Subcutaneous adipose tissue (tissue), 4 donors: Measurements from ENCODE around the gene WNT6. TPM values are rescaled to one million over a fixed set of nuclear protein-coding genes. Genes with fewer than 3 reads are reported as not detected.

ENCODE experiments used
- CTCF ChIP-seq: fragments of 450-650 bp; IDR thresholded peaks from one replicate; pipeline ENCODE4 v1.5.1; 2016; ENCODE audit warnings: low read depth, mild to moderate bottlenecking, control low read depth, antibody characterized with exemption, moderate library complexity
- total RNA-seq, 4 donors: library from RNA; depleted of rRNA; stranded (reverse); fragments of >200 nt; gene quantifications; one replicate each; pipeline ENCODE4 v1.1.0, GENCODE V29; 2016

The WNT6 gene
- total RNA-seq, 4 donors from 2014 or later = 0.34 to 2.0 TPM; not detected in 2

DNA sequence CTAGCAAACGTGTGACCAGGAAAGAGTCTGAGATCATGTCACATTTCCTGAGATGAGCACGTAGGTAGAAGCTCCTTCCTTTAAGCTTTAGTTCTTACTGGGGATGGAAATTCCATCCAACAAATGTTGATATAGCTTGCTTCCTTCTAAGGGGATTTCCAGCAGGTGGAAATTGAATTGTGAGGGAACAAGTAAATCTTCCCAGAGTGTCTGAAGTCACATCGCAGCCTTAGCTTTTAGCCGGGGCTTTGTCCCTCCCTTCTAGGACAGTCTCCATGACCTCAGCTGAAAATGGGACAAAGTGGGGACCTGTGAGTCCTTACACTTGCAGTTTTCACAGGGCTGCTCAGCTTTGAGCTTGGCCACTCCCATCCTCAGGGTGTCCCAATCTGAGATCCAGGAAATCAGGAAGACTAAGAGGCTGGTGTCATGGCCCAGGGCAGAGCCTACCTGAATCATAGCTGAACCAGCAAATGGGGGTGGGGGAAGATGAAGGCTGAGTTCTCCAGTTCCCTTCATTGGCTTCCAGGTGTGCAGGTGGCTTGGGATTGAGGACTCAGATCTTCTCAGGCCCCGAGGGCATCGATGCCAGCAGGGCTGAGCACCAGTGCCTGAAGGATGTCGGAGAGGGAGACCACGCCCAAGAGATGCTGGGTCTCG lies 36.3 kb upstream of the WNT6 start:
- TF ChIP-seq CTCF = no peak

DNA sequence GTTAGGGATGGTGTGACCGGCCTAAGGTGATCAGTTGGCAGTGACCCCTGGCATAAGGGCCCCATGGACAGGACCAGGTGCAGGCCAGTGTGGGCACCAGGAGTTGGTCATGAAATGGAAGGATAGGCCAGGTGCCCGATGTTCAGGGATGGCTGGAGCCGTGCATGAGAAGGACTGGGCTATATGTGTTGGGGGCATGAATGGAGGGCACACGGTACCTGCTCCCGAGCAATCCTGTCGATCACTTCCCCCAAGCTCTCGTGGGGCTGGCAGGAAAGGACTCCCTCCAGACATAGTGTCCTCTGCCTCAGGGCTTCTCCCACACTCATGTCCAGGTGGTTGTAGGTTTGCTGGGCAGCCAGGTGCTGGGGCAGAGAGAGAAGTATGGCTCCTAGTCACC lies 35.6 kb upstream of the WNT6 start:
- TF ChIP-seq CTCF = no peak

GRCh38 chr2:218826791-218827190 lies 32.8 kb upstream of the WNT6 start:
- TF ChIP-seq CTCF = no peak

DNA sequence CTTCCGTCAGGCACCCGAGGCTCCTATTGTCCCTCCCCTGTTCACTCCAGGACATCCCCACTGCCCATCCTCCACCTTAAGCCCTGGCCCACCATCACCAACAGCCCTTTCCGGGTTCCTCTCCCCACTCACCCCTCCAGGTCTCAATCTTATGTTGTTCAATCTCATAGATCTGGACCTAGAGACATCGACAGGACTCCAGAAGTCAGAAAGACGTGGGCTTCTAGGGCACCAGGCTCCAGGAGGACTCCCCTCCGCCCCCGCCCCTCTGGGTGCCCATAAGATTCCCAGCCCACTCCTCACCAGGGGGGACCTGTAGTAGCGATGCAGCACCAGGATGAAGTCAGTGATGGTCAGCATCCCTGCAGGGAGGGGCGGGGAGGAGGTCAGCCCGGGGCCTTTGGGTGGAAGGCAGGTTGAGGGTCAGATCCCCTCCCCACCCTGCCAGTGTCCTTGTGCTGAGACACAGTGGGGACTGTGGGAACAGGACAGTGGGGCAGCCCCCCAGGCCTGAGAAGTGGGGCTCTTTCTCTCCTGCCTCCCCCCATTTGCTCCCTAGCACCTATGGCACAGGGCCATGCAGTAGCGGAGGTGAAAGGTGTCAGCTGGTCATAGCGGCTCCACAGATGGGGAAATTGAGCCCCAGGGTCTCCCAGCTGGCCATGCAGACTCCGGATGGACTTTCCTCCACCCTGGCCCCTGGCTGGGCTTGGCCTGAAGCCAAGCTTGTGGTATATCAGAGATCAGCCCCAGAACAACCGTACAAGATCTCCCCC lies 31.7 kb upstream of the WNT6 start:
- TF ChIP-seq CTCF = no peak

- TF ChIP-seq CTCF = no peak
These were observed 31.2 kb upstream of the WNT6 start for GRCh38 chr2:218828477-218828778.

DNA sequence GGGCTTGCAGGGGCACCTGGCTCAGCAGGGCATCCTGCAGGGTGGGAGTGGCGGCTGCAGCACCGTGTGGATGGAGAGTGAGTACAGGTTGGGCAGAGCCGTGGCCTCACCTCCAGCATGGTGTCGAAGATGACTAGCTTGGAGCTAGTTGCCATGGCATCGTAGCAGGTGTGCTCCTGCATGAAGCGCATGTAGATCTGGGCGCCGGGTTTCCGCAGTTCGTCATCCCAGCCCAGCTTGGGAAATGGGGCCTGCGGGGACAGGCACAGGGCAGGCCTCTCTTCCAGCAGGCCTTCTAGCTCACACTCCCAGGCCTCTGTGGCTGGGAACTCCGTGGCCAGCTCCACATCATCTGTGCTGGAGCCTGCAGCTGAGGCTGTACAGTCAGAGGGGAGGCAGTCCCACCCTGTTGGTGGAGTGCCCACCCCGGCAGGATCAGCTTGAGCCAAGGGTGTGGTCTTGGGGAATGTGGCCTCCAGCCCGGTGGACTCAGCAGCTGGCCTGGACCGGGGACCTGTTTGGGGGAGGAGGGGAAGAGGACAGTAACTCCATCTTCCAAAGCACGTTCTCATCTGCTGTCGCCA lies 29.6 kb upstream of the WNT6 start:
- no peak for TF ChIP-seq CTCF

GRCh38 chr2:218830526-218831306 lies 28.9 kb upstream of the WNT6 start:
- no peak for TF ChIP-seq CTCF
